H1 (cell line): Measurements from ENCODE around the gene FLVCR2.

Experiments used
- CTCF ChIP-seq, 3 experiments: IDR thresholded peaks; 1 replicate in 2 of 3; 2 replicates in 1 of 3; pipeline versions ENCODE4 v1.5.1 to v1.6.1; 2011; ENCODE audit warnings: low read length in 3 of 3, mild to moderate bottlenecking in 3 of 3, inconsistent platforms in 2 of 3, low read depth in 1 of 3, moderate library complexity in 1 of 3; ENCODE audit not compliant: insufficient read depth in 1 of 3; ENCODE audit errors: control extremely low read depth in 1 of 3
- PHF8 ChIP-seq: fragments of 200-600 bp; sonication (generic); conservative IDR thresholded peaks from 2 replicates; pipeline ENCODE4 v1.7.1; 2012; ENCODE audit warnings: low read depth, mild to moderate bottlenecking, inconsistent platforms, low read length, moderate library complexity
- POLR2A ChIP-seq, 2 experiments: IDR thresholded peaks; 1 replicate in 1 of 2; 2 replicates in 1 of 2; pipeline ENCODE4 v1.6.1; 2011; ENCODE audit warnings: low read depth in 2 of 2, low read length in 2 of 2, mild to moderate bottlenecking in 2 of 2; ENCODE audit errors: control extremely low read depth in 1 of 2
- POLR2AphosphoS5 ChIP-seq: IDR thresholded peaks from 2 replicates; pipeline ENCODE4 v1.6.1; 2011; ENCODE audit warnings: low read depth, low read length
- SRF ChIP-seq: IDR thresholded peaks from 2 replicates; pipeline ENCODE4 v1.6.1; 2011; ENCODE audit warnings: mild to moderate bottlenecking, low read depth, low read length, moderate library complexity

DNA sequence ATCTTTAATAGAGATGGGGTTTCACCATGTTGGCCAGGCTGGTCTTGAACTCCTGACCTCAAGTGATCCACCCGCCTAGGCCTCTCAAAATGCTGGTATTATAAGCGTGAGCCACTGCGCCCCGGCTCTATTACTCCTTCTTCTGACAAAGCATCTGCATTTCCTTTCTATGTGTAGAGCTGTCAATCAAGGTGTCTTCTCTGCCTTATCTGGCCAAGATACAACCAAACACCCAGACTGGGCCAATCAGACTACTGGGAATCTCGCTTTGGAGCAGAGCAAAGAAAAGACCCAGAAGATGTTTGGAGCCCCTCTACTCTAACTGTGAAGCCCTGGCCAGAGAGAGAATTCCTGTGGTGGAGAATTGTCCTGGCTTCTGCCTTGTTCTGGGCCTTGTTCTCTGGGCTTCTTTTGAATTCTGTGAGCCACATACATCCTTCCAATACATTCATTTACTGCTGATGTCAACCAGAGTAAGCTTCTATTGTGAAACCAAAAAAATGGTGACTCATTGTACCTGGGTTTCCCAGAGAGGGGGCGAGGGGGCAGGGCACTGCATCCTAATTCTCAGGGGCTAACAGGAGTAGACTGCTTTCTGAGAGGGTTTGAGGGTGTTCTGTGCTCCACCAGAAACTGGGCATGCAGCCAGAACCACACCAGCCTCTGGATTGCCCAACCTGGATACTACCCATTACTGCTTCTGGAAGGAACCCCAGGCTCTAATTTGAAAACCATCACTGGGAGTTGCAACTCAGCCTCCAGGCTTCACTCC, 18.8 kb upstream of the FLVCR2 start:
- TF ChIP-seq CTCF (IDR thresholded peaks at IDR 0.05; ENCODE audit: control extremely low read depth in 1 of 3, insufficient read depth in 1 of 3, low read depth in 1 of 3, low read length in 3 of 3) (no peak), POLR2A (IDR thresholded peaks at IDR 0.05; ENCODE audit: control extremely low read depth in 1 of 2, low read depth in 2 of 2, low read length in 2 of 2) (no peak), POLR2AphosphoS5 (no peak), PHF8 (no peak), SRF (no peak)
